Right ventricle myocardium superior (tissue), 1 donor: ENCODE measurements around the gene CXorf51A. TPM values are rescaled to one million over a fixed set of nuclear protein-coding genes. Genes with fewer than 3 reads are reported as not detected.
"Not testable (repeated sequence)": the region's sequence is repeated elsewhere in the genome, so short reads cannot be mapped to it uniquely, and the experiment has no call there.

ENCODE experiments used
- ATAC-seq: fragments of 200-7000 bp; cut with Tn5 transposase; one replicate; pipeline ENCODE4 v1.9.1; 2020; ENCODE audit warnings: mild to moderate bottlenecking; ENCODE audit not compliant: poor library complexity
- DNase-seq: peaks from one replicate; pipeline ENCODE4 v3.0.0-alpha.2; 2020
- intact Hi-C: fragments of 100-400 bp; cut with DNase I; formaldehyde crosslinking; loops from one replicate; pipeline ENCODE4 v1.11.2; 2022
- long read RNA-seq: library from polyadenylated mRNA; unstranded; transcript quantifications from one replicate; pipeline ENCODE4 v2.0.0, GENCODE V29; 2021
- total RNA-seq: library from RNA; stranded (reverse); fragmentation: NEBNext Ultra II Directional; extraction: Animal tissue kit (Norgen Biotek cat#: 25700); gene quantifications from one replicate; pipeline ENCODE4 v1.2.1, GENCODE V29; 2021
- donor health status: DM: no; HTN: yes; CAD: no; lungs with severe emphysema.

Gene CXorf51A
- not detected for total RNA-seq
- long read RNA-seq: 0 reads

GRCh38 chrX:146814644-146815043 lies at the start of gene CXorf51A:
Gene CXorf51A (minus strand): TSS chrX:146814744. CDS start chrX:146814723, 21 bp downstream.
- intact Hi-C loops, ATAC-seq, DNase-seq: not testable (repeated sequence)

- intact Hi-C loops: no loop called here
- DNase-seq (no peak), ATAC-seq (no peak)
These were observed 49.0 kb upstream of the CXorf51A start for GRCh38 chrX:146863566-146863965.

- DNase-seq (no peak), ATAC-seq (no peak)
- intact Hi-C loops: no loop called here
These were observed 39.7 kb upstream of the CXorf51A start for GRCh38 chrX:146854281-146854680.

- ATAC-seq: no peak
- peak; percentile 5 for DNase-seq
- intact Hi-C loops: no loop called here
These were observed 17.4 kb upstream of the CXorf51A start for GRCh38 chrX:146831994-146832393.

- ATAC-seq, intact Hi-C loops, DNase-seq: not testable (repeated sequence)
These were observed 5.1 kb downstream of the CXorf51A start, which contains the start of gene CXorf51B for GRCh38 chrX:146809471-146809870. Gene CXorf51B (plus strand): TSS chrX:146809771. CDS start chrX:146809792, 21 bp downstream.

Other genes starting within 250 kb of the CXorf51A start
- gene CXorf51B, start 5.0 kb downstream of the CXorf51A start, total RNA-seq: not detected